ENCODE measurements around the gene MPRIP. TPM values are rescaled to one million over a fixed set of nuclear protein-coding genes. Genes with fewer than 3 reads are reported as not detected.
A peak's percentile ranks its signal among the peaks of the same experiment; 100 is the strongest.

MPRIP gene
- total and polyA plus RNA-seq, 2 of the 13 experiments (the other 11 are each of a cell fraction or from before 2014, with no cell fraction given), result 50.2 to 52.4 TPM

GRCh38 chr17:17205368-17206123, 163.3 kb downstream of the MPRIP start (continued):
- TF ChIP-seq ARID5B (CRISPR knock-in tag; IDR thresholded peaks at IDR 0.05), result no peak
- peak; percentile 47 for TF ChIP-seq ASH2L (IDR thresholded peaks at IDR 0.05; ENCODE audit: insufficient read length, low read depth, low read length)
- TF ChIP-seq HNF1A (IDR thresholded peaks at IDR 0.05; ENCODE audit: low read depth), result no peak
- no peak for TF ChIP-seq HNF1A (CRISPR knock-in tag; IDR thresholded peaks at IDR 0.05; ENCODE audit: borderline replicate concordance)
- TF ChIP-seq GATAD1 (CRISPR knock-in tag; IDR thresholded peaks at IDR 0.05), result no peak
- no peak for TF ChIP-seq ELK4 (CRISPR knock-in tag; IDR thresholded peaks at IDR 0.05; ENCODE audit: borderline replicate concordance)
- no peak for TF ChIP-seq TP53 (CRISPR knock-in tag; conservative IDR thresholded peaks at IDR 0.05)
- TF ChIP-seq ZNF83 (CRISPR knock-in tag; IDR thresholded peaks at IDR 0.05; ENCODE audit: borderline replicate concordance), result no peak
- no peak for TF ChIP-seq YY1 (IDR thresholded peaks at IDR 0.05; ENCODE audit: insufficient read depth, insufficient replicate concordance, low read depth, low read length)
- TF ChIP-seq ZNF513 (CRISPR knock-in tag; conservative IDR thresholded peaks at IDR 0.05), result no peak
- TF ChIP-seq HIC2 (CRISPR knock-in tag; IDR thresholded peaks at IDR 0.05; ENCODE audit: low read depth), result no peak
- no peak for TF ChIP-seq ZMYM2 (CRISPR knock-in tag; IDR thresholded peaks at IDR 0.05)
- TF ChIP-seq NKX3-1 (CRISPR knock-in tag; IDR thresholded peaks at IDR 0.05), result no peak
- TF ChIP-seq ATM (IDR thresholded peaks at IDR 0.05; ENCODE audit: borderline replicate concordance), result no peak
- TF ChIP-seq GABPB1 (CRISPR knock-in tag; IDR thresholded peaks at IDR 0.05), result 0 out of 2 replicates have a peak, but pooled peaks have one; percentile 15
- no peak for TF ChIP-seq ZNF225 (CRISPR knock-in tag; IDR thresholded peaks at IDR 0.05)
